NCI-H1417 (cell line): ENCODE measurements around the gene ABI3BP.
"Not testable (repeated sequence)": the region's sequence is repeated elsewhere in the genome, so short reads cannot be mapped to it uniquely, and the experiment has no call there.

ENCODE experiments used
- DNase-seq, 3 experiments: peaks; one replicate each; lab custom pipeline; 2025; lab: John Stamatoyannopoulos, UW

The ABI3BP gene

GRCh38 chr3:100981164-100981911 is 11.9 kb downstream of the ABI3BP start:
- no peak for DNase-seq

DNA sequence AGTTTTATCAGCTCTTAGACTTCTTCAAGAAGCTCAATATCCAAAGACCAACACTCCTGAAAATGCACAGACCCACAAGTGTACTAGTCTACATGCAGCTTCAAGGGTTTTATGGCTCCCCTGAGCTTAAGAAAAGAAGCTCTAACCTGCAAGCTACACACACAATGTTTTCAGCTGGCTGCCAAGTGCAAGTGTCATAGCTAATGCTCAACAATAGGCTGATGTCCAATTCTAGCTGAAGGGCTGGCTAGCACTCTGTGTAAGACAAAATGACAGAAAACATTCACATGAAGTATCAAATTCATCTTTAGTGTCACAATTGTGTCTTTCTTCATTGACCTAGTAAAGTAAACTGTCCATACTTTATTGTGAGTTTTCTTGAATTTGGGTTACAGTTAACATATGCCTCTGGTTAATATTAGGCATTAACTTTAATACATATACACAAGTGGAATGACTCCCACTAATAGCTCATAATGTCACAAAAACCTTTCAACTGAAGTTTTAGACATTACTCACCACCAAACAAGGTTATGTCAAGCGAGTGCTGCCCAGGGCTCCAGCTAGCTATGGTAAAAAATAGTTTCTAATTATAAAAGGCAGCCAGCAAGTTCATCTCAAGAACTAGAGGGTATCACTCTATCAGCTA is 15.1 kb downstream of the ABI3BP start:
- peak in 1 of 3 experiments; percentile 39 for DNase-seq

GRCh38 chr3:100976611-100977010 is 16.6 kb downstream of the ABI3BP start:
- no peak for DNase-seq

GRCh38 chr3:100975714-100976113 is 17.5 kb downstream of the ABI3BP start:
- no peak for DNase-seq

DNA sequence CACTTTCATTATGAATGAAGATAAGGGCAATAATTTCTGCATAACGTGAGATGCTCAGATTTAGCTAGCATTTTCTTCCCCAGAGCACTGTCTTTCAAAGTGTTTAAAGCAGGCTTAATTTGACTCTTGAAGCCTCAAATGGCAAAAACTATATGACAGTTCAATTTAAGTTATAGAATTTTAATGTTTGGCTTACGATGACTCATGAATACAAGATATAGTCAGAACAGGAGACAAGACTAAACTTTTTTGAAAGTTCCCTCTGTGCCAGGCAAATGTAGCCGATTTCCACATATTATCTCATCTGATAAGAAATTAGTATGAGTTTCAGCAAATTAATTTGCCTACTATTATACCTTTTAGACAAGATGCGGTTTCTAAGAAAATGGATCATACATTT is 19.6 kb downstream of the ABI3BP start:
- DNase-seq: no peak

DNA sequence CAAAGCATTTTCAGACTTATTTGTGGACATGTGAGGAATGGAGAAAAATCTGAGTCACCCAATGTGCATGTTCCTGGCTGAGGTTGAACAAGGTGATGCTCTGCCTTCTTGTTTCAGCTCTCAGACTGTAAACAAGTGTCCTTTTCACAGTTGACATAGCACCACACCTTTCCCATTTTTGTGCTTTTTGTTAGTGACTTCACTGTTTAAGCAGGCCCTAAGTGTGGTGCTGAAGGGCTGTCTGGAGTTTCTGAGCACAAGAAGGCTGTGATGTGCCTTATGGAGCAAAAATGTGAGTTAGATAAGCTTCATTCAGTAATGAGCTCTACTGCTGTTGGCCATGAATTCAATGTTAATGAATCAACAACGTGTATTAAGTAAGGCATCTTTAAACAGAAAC is 20.4 kb downstream of the ABI3BP start:
- no peak for DNase-seq

- DNase-seq: peak in 1 of 3 experiments; percentile 82
Observed at GRCh38 chr3:100972301-100972844, 20.8 kb downstream of the ABI3BP start.

DNA sequence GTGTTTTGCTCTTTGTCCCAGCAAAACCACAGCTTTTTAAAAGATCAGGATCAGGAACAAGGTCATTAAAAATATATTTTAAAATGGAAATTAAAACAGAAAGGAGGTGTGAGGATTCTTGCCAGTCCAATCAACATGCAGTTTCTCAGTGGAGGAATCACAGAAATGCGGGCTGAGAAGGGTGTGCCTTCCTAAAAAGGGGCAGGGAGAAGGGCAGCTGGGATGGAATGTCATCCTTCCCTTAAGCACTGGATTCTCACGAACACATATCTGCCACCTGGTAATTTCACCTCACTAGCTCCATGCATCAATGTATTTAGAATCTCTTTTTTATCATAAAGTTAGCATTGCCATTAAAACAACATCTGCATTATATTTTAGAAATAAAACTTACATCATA is 21.4 kb downstream of the ABI3BP start:
- DNase-seq: peak in 1 of 3 experiments; percentile 74

- DNase-seq: no peak
Observed at GRCh38 chr3:100970477-100970990, 22.7 kb downstream of the ABI3BP start.

DNA sequence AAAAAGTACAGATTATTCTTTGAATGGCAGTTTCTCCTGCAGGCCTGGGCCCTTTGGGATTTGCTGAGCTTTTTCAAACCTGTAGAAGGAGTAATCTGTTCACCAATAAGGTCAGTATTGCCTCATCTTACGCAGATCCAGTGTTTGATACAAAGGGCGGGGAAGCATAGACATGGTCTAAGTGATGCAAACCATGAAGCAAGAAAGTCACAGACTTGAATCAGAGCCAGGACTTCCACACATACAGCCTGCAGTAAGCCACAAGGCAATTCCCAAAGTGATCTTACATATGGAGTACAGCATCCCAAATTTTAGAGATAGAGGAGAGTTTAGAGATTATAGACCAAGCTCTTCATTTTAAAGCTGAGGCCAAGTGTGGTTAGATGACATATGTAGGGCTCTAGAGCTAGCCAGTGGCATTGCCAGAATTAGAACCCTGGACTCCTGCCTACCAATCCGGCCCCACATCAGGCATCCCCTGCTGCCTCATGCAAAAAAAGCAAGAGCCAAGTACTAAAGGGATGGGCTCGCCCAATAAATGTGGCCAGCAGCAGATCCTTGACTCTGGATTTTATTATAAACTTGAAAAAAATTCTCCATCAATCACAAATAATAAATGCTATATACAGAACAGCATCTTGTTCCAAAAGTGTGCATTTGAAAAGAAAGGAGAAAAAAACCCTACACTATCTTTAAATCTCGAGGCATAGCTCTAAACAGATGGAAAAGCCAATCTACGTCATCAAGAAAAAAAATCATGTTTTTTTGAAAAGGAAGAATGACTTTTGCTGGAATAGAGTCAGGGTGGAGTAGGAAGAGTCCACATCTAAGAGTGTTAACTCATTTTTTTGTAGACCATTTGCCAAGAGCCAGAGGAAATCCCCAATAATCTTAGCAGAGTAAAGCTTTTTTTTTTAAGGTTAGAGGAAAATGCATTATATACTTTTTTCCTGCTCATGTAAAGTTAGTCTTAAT is 24.0 kb downstream of the ABI3BP start:
- no peak for DNase-seq

DNA sequence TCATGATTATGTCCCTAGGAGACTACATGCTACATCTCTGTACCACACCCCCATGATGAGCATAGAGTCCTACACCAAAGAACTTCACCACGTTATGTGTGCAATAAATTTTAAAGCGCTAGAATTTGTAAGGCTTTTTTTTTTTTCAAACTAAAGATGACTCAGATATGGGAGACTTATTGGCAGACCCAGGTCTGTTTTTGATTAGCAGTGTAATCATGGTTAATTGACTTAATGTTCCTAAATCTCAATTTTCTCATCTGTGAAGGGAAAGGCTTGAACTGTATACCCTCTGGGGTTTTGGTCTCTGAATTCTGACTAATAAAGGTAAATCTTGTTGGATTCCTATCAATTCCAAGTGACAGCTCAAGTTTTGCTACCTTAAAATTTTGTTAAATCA is 26.4 kb downstream of the ABI3BP start:
- DNase-seq: no peak

DNA sequence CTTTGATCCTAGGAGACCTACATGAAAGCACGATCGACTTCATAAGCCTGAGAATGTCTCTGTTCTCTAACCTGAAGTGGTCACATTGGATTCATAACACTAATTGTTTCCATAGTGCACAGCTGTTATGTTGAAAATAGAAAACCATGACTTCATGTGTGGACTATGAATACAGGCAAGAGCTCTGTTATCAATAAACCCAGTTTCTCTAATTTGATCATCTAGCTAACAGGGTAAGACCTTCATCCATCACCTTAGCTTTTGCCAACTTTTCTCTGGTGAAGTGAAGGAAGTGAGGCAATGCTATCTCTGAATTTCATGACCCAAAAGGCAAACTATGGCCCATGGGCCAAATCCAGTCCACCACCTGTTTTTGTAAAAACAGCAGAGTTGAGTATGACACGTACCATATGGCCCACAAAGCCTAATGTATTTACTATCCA is 27.2 kb downstream of the ABI3BP start:
- no peak for DNase-seq

- no peak for DNase-seq
Observed at GRCh38 chr3:100963041-100963440, 30.2 kb downstream of the ABI3BP start.

- DNase-seq: no peak
Observed at GRCh38 chr3:100957261-100957986, 35.8 kb downstream of the ABI3BP start.

DNA sequence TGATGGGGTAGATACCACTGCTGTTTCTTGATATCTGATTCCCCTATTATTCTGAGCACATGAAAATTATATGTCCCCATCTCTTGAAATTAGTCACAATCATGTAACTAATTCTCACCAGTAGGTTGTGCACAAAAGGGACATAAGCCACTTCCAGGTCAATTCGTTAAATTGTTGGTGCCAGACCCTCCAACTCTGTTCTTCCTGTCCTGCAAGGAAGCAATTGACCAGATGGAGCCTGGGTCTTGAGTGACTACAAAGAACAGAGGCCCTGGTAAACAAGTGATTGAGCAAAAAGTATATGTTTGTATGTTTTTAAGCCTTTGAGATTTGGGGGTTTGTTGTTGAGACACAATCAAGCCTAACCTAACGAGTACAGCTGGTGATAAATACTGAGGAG is 36.9 kb downstream of the ABI3BP start:
- no peak for DNase-seq

GRCh38 chr3:100954990-100955389 is 38.2 kb downstream of the ABI3BP start:
- no peak for DNase-seq

- DNase-seq: no peak
Observed at GRCh38 chr3:100954199-100954935, 38.9 kb downstream of the ABI3BP start.

DNA sequence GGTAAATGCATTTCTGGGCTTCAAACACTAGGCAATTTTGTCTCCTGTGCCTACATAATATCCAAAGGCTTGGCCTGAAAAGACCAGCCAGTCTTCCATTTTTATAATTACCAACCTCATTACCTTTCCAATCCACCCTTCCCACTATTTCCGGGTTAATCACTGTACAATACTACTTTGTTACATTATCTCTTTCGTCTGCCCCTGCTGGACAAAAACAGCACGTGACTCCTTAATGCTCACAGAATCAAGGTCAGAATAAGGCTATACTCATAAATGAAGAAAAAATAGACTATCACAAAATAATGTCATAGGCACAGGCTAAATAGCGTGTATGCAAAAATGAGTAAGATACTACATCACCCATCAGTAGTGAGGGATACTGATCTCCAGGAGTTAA is 40.1 kb downstream of the ABI3BP start:
- no peak for DNase-seq

DNA sequence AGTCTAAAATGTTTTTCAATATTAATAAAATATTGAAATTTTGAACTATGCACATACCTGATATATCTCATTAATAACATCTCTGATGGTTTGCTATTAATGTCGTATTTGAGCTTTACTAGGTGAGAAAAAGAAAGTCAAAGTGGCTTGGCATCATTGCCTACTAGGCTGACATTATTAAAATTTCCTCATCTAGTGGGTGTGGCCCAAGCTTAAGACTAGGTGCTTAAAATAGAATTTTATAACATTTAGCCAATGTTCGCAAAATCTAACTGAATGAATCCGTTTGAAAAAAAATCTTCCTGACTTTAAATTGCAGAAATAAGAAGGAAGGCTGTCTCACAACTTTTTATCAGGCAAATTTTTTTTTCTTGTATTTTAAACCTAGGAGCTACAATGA is 46.1 kb downstream of the ABI3BP start:
- DNase-seq: no peak

GRCh38 chr3:100946096-100946495 is 47.1 kb downstream of the ABI3BP start:
- DNase-seq: not testable (repeated sequence)

DNA sequence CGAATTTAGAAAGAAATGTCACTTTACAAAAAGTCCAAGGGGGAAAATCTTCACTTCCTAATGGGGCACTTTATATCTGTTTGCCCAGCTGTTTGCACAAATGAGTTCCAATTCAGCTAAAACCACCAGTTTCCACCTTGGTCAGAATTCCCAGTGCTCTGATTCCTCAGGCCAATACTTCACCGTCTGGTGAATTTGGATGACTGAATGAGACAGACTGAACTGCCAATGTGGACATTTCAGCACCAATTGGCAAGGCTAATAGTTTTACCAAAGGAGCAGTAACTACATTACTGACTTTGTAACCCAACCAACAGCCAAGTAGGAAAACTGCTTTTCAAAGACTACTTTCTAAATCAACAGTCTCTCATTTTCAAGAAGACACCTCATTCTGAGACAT is 51.8 kb downstream of the ABI3BP start:
- DNase-seq: no peak
